Measurements from ENCODE around the gene SPATC1L.

DNA sequence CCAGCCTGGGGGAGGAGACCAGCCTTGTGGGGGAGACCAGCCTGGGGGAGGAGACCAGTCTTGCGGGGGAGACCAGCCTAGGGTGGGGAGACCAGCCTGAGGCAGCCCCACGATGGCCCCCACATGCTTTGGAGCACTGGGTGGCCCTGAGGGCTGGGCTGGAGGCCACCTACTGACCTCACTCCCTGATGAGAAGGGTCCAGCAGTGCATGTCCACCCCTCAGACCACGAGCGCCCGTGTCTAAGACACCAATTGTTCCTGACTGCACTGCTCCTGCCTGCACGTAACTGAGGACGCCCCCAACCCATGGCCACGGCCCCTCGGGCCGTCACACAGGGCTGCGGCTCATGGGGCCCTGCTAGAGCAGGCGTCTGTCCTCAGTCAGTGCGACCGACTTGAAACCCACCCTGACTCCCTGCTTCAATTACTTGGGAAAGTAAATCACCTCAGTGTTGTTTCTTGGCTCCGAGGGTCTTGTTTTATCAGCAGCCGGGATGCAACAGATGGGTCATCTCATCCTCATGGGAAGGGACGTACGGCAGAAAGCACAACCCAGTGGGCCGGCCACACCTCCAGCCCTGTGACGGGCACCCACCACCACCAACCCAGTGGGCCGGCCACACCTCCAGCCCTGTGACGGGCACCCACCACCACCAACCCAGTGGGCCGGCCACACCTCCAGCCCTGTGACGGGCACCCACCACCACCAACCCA is at the start of gene SPATC1L:
- TF ChIP-seq RCOR1 (IDR thresholded peaks at IDR 0.05; ENCODE audit: low read depth, low read length) (no peak), POLR2A (IDR thresholded peaks at IDR 0.05; ENCODE audit: low read length) (no peak), NFE2L2 (conservative IDR thresholded peaks at IDR 0.05; ENCODE audit: low read length) (no peak)
